Endothelial cell of umbilical vein (primary cell): ENCODE results near the gene DCAF5. TPM values are rescaled to one million over a fixed set of nuclear protein-coding genes. Genes with fewer than 3 reads are reported as not detected.
A peak's percentile ranks its signal among the peaks of the same experiment; 100 is the strongest.

Experiments
- BruUV-seq: library from RNA; stranded (reverse); fragments of 400-500 nt; replicated peaks from 2 replicates; lab custom pipeline; 2021; lab: Mats Ljungman, UMichigan
- CTCF ChIA-PET: fragments of 300-600, 350-600 bp; sonication (Branson Sonifier 250); formaldehyde crosslinking; loops from one replicate; lab custom pipeline; 2021; ENCODE audit warnings: antibody characterized with exemption, inconsistent platforms; lab: Charles Lee
- POLR2A ChIA-PET: fragments of 300-600, 350-600 bp; sonication (Branson Sonifier 250); formaldehyde crosslinking; loops from one replicate; lab custom pipeline; 2021; ENCODE audit warnings: antibody characterized with exemption, inconsistent platforms; lab: Charles Lee
- DNase-seq: peaks from one replicate; pipeline ENCODE4 v3.0.0-alpha.2; 2011; ENCODE audit warnings: low read depth, low spot score
- FAIRE-seq: peaks from 2 replicates; lab custom pipeline; 2011; peaks lifted over from hg19 to GRCh38; lab: Jason Lieb, UNC
- H2AFZ ChIP-seq: 2 replicates; pipeline ENCODE4 v1.6.0; 2012; ENCODE audit warnings: low read depth, low read length, control low read depth, inconsistent platforms
- H3K27ac ChIP-seq: 2 replicates; pipeline ENCODE4 v1.5.1; 2011; ENCODE audit warnings: low read depth, mild to moderate bottlenecking, control low read depth, low read length, moderate library complexity; ENCODE audit not compliant: insufficient read depth
- H3K27me3 ChIP-seq, 2 experiments: 2 replicates each; pipeline versions ENCODE4 v1.6.0 to v1.6.1; 2011; ENCODE audit warnings: low read length in 2 of 2, mixed read lengths in 1 of 2; ENCODE audit not compliant: control insufficient read depth in 2 of 2, insufficient read depth in 2 of 2
- H3K36me3 ChIP-seq, 2 experiments: 2 replicates in 1 of 2; 3 replicates in 1 of 2; pipeline ENCODE4 v1.5.1; 2011; ENCODE audit warnings: low read length in 2 of 2, mild to moderate bottlenecking in 1 of 2, moderate library complexity in 1 of 2; ENCODE audit not compliant: control insufficient read depth in 2 of 2, insufficient read depth in 2 of 2; ENCODE audit errors: extremely low read depth in 1 of 2
- H3K4me1 ChIP-seq: 3 replicates; pipeline ENCODE4 v1.5.1; 2011; ENCODE audit warnings: mild to moderate bottlenecking, low read length; ENCODE audit not compliant: control insufficient read depth, insufficient read depth; ENCODE audit errors: extremely low read depth
- H3K4me2 ChIP-seq: 2 replicates; pipeline ENCODE4 v1.6.1; 2011; ENCODE audit warnings: low read length, control low read depth, mixed read lengths; ENCODE audit not compliant: insufficient read depth
- H3K4me3 ChIP-seq, 3 experiments: fragments of 200-600 bp in 1 of 3; sonication (generic), shearing (Covaris generic) in 1 of 3; replicated peaks in 1 of 3; 2 replicates each; pipeline ENCODE4 v1.5.1; 2011 to 2016; ENCODE audit warnings: control low read depth in 3 of 3, low read length in 3 of 3, mild to moderate bottlenecking in 2 of 3, inconsistent platforms in 1 of 3, low read depth in 1 of 3, moderate library complexity in 1 of 3; ENCODE audit not compliant: insufficient read depth in 1 of 3
- H3K79me2 ChIP-seq: 2 replicates; pipeline ENCODE4 v1.6.0; 2012; ENCODE audit warnings: low read length, inconsistent platforms; ENCODE audit not compliant: control insufficient read depth, insufficient read depth
- H3K9ac ChIP-seq: replicated peaks from 2 replicates; pipeline ENCODE3; 2011; ENCODE audit warnings: low read length, control low read depth; ENCODE audit not compliant: insufficient read depth; ENCODE audit errors: extremely low read depth
- H3K9me1 ChIP-seq: replicated peaks from 3 replicates; pipeline ENCODE4 v1.6.0; 2011; ENCODE audit warnings: mild to moderate bottlenecking, low read length; ENCODE audit not compliant: control insufficient read depth, insufficient read depth; ENCODE audit errors: extremely low read depth
- H3K9me3 ChIP-seq: replicated peaks from 2 replicates; pipeline ENCODE4 v1.5.1; 2012; ENCODE audit warnings: low read length, inconsistent platforms; ENCODE audit not compliant: control insufficient read depth, insufficient read depth
- H4K20me1 ChIP-seq: replicated peaks from 2 replicates; pipeline ENCODE3; 2011; ENCODE audit warnings: mild to moderate bottlenecking, low read length; ENCODE audit not compliant: control insufficient read depth, insufficient read depth; ENCODE audit errors: extremely low read depth
- EZH2 ChIP-seq: IDR thresholded peaks from 2 replicates; pipeline ENCODE4 v1.6.1; 2012; ENCODE audit warnings: borderline replicate concordance, low read depth, mild to moderate bottlenecking, moderate library complexity, low read length, inconsistent platforms; ENCODE audit not compliant: severe bottlenecking
- FOS ChIP-seq: IDR thresholded peaks from 2 replicates; pipeline ENCODE4 v1.6.1; 2011; ENCODE audit warnings: mild to moderate bottlenecking, low read length, moderate library complexity, borderline replicate concordance; ENCODE audit not compliant: insufficient read depth
- GATA2 ChIP-seq: IDR thresholded peaks from 2 replicates; pipeline ENCODE4 v1.7.0; 2011; ENCODE audit warnings: low read depth, mild to moderate bottlenecking, moderate library complexity, mixed read lengths, low read length; ENCODE audit not compliant: insufficient read length, insufficient read depth
- JUN ChIP-seq: IDR thresholded peaks from 2 replicates; pipeline ENCODE4 v1.6.1; 2011; ENCODE audit warnings: borderline replicate concordance, low read depth; ENCODE audit not compliant: insufficient read length, insufficient read depth
- MYC ChIP-seq: IDR thresholded peaks from one replicate; pipeline ENCODE4 v1.6.1; 2011; ENCODE audit warnings: mild to moderate bottlenecking, low read depth, low read length
- POLR2A ChIP-seq: IDR thresholded peaks from 2 replicates; pipeline ENCODE4 v1.6.1; 2012; ENCODE audit warnings: low read depth, mild to moderate bottlenecking, control low read depth, low read length
- POLR2AphosphoS5 ChIP-seq: IDR thresholded peaks from 2 replicates; pipeline ENCODE4 v1.6.1; 2012; ENCODE audit warnings: low read depth, mild to moderate bottlenecking, control low read depth, low read length, moderate library complexity; ENCODE audit not compliant: insufficient read depth
- dilution Hi-C: fragments of 300-500 bp; cut with MboI; formaldehyde crosslinking; loops from one replicate; pipeline ENCODE4 v1.15.0; 2019; ENCODE audit warnings: low sequenced_read_pairs; ENCODE audit not compliant: extremely low pct_ligation_motif_present
- intact Hi-C: fragments of 100-400 bp; cut with micrococcal nuclease; formaldehyde crosslinking; loops from one replicate; pipeline ENCODE4 v1.10.0; 2022
- polyA plus RNA-seq, 4 experiments: library from polyadenylated mRNA; depleted of rRNA in 3 of 4; stranded (reverse) in 3 of 4; unstranded in 1 of 4; fragments of >200 nt; gene quantifications; 2 replicates each; pipeline versions ENCODE4 v1.2.1 to v1.2.3, GENCODE V29; 2011 to 2012; ENCODE audit warnings: missing spikeins in 1 of 4
- total RNA-seq: library from RNA; stranded (reverse); gene quantifications from 2 replicates; pipeline ENCODE4 v1.2.3, GENCODE V29; 2021
- TF ChIP-seq, protein P1 (sequence below), 2 donors: IDR thresholded peaks; 1 replicate in 1 of 2; 2 replicates in 1 of 2; pipeline ENCODE4 v1.5.1; 2011; ENCODE audit warnings: low read length in 2 of 2, mild to moderate bottlenecking in 2 of 2, moderate library complexity in 2 of 2, control low read depth in 1 of 2, inconsistent platforms in 1 of 2, low read depth in 1 of 2; ENCODE audit not compliant: insufficient read depth in 1 of 2; ENCODE audit errors: extremely low read depth in 1 of 2
- TF ChIP-seq, protein P2 (sequence below): IDR thresholded peaks from 2 replicates; pipeline ENCODE4 v1.6.1; 2011; ENCODE audit not compliant: insufficient read depth, insufficient read length

Gene DCAF5
- total and polyA plus RNA-seq, 2 donors (not counting 3 experiments of a cell fraction or from before 2014, with no cell fraction given), result 37.9 to 52.5 TPM

DNA sequence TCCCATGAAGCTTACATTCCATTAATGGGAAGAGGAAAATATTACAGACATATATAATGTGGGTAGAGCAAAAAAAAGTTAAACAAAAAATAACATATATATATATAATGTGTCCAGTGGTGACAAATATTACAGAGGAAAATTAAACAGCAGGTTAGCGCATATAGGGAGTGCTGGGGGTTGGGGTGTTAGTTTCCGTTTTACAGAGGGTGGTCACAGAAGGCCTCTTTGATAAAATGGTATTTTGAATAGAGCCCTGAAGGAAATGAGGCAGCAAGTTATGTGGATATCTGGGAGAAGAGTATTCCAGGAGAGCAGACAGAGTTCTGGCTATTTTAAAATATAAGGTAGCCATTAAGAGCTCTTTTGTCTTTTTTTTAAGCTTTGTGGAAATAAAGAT lies 73.2 kb downstream of the DCAF5 start:
- Histone ChIP-seq H3K9ac (peak overlapping the region; percentile 98), H3K9me1 (no peaks in the 10 kb centered on the region), H3K27me3 (no peaks in the 10 kb centered on the region), H3K9me3 (no peaks in the 10 kb centered on the region), H3K79me2 (peaks cover 1% of the 10 kb centered on the region), H2AFZ (no peak overlapping the region), H3K4me3 (peak overlapping the region in 1 of 3 experiments; percentile 23), H3K4me2 (peak overlapping the region; percentile 86), H4K20me1 (no peaks in the 10 kb centered on the region), H3K27ac (peak overlapping the region; percentile 100), H3K4me1 (peaks cover 47% of the 10 kb centered on the region), H3K36me3 (no peaks in the 10 kb centered on the region)
- FAIRE-seq (no peak), DNase-seq (no peak)
- CTCF ChIA-PET, result interaction anchor here (0.9 to 2.0 kb wide), 9 partner anchors 11 to 140 kb away, joined by 3 to 11 read pairs (median 4); no protein-coding TSS in a partner anchor
- TF ChIP-seq GATA2 (peak; percentile 41), POLR2AphosphoS5 (no peak)
- dilution Hi-C loops (no loop called here), intact Hi-C loops (loop anchor here (1.0 to 2.0 kb wide), 7 partner anchors 11 to 139 kb away; partner anchors contain the start of gene ACTN1)
- BruUV-seq, result no TSS peak
- POLR2A ChIA-PET, result interaction anchor here (0.9 to 2.5 kb wide), 3 partner anchors 41 to 111 kb away, joined by 3 to 12 read pairs (median 7); no protein-coding TSS in a partner anchor

DNA sequence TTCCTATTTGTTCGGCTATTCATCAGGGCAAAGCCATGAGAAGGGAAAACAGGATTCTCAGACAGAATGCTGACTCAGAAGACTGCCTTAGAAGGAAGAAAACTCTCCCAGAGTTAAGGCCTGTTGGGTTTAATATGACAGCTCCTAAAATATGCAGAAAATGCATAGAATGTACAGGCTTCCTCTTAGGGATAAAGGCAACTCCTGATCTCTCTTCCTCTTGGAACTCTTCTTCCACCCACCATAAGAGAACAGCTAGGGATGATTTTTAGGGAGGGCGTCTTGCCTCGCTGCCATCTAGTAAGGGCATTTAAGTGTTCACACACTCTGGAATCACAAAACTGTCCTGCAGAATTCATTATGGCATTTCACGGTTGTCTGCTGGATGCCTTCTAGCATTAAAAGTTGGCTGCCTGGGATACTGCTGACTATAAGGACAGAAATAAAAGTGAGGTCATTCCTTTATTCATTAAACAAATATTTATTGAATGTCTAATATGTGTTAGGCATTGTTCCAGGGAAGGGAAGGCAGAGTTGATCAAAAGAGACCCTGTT lies 73.7 kb downstream of the DCAF5 start:
- peak overlapping the region in 1 of 3 experiments; percentile 33 for H3K4me3 ChIP-seq

More for the DNA sequence above, 73.7 kb downstream of the DCAF5 start:
- TF ChIP-seq POLR2AphosphoS5 (no peak), MYC (no peak), EZH2 (no peak), GATA2 (no peak), FOS (peak; percentile 26), POLR2A (no peak), JUN (peak; percentile 97)
- TF ChIP-seq, protein P1, sequence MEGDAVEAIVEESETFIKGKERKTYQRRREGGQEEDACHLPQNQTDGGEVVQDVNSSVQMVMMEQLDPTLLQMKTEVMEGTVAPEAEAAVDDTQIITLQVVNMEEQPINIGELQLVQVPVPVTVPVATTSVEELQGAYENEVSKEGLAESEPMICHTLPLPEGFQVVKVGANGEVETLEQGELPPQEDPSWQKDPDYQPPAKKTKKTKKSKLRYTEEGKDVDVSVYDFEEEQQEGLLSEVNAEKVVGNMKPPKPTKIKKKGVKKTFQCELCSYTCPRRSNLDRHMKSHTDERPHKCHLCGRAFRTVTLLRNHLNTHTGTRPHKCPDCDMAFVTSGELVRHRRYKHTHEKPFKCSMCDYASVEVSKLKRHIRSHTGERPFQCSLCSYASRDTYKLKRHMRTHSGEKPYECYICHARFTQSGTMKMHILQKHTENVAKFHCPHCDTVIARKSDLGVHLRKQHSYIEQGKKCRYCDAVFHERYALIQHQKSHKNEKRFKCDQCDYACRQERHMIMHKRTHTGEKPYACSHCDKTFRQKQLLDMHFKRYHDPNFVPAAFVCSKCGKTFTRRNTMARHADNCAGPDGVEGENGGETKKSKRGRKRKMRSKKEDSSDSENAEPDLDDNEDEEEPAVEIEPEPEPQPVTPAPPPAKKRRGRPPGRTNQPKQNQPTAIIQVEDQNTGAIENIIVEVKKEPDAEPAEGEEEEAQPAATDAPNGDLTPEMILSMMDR (IDR thresholded peaks at IDR 0.05; ENCODE audit: extremely low read depth in 1 of 2, insufficient read depth in 1 of 2, low read depth in 1 of 2, low read length in 2 of 2), result no peak
- TF ChIP-seq, protein P2, sequence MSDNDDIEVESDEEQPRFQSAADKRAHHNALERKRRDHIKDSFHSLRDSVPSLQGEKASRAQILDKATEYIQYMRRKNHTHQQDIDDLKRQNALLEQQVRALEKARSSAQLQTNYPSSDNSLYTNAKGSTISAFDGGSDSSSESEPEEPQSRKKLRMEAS, result no peak
- DNase-seq (peak; percentile 94), FAIRE-seq (peak; percentile 62)
- ChIA-PET CTCF (interaction anchor here (0.9 to 2.0 kb wide), 9 partner anchors 11 to 140 kb away, joined by 3 to 11 read pairs (median 4); no protein-coding TSS in a partner anchor), POLR2A (interaction anchor here (1.4 to 2.5 kb wide), 2 partner anchors 41 to 102 kb away, joined by 7 to 12 read pairs; no protein-coding TSS in a partner anchor)
- Histone ChIP-seq H3K79me2 (peaks cover 1% of the 10 kb centered on the region), H3K4me1 (peaks cover 47% of the 10 kb centered on the region), H2AFZ (no peak overlapping the region), H3K9ac (peak overlapping the region; percentile 98), H3K9me3 (no peaks in the 10 kb centered on the region), H3K27ac (peak overlapping the region; percentile 100), H3K27me3 (no peaks in the 10 kb centered on the region), H4K20me1 (no peaks in the 10 kb centered on the region), H3K36me3 (no peaks in the 10 kb centered on the region), H3K4me2 (peak overlapping the region; percentile 86), H3K9me1 (no peaks in the 10 kb centered on the region)
- intact Hi-C loops, result loop anchor here (1.0 to 2.0 kb wide), 6 partner anchors 15 to 139 kb away; partner anchors contain the start of gene ACTN1
- dilution Hi-C loops, result no loop called here
- BruUV-seq, result TSS peak; percentile 84
